HepG2 (cell line): ENCODE results near the gene SNX12.

ENCODE experiments used
- HHEX ChIP-seq: IDR thresholded peaks from 2 replicates; pipeline ENCODE4 v1.6.1; 2016; ENCODE audit warnings: control low read depth
- MTA3 ChIP-seq: sonication (generic); formaldehyde crosslinking; IDR thresholded peaks from 2 replicates; pipeline ENCODE4 v1.4.0; 2020; ENCODE audit warnings: missing genetic modification reagents
- REL ChIP-seq: sonication (generic); formaldehyde crosslinking; conservative IDR thresholded peaks from 2 replicates; pipeline ENCODE4 v1.8.0; 2022; ENCODE audit warnings: mild to moderate bottlenecking, missing genetic modification reagents, moderate library complexity
- TF ChIP-seq, protein P1 (sequence below): sonication (generic); formaldehyde crosslinking; IDR thresholded peaks from 2 replicates; pipeline ENCODE4 v1.5.0; 2020; ENCODE audit warnings: mild to moderate bottlenecking, missing genetic modification reagents, moderate library complexity
- TF ChIP-seq, protein P2 (sequence below): sonication (generic); formaldehyde crosslinking; IDR thresholded peaks from 2 replicates; pipeline ENCODE4 v1.8.1; 2023; ENCODE audit warnings: mild to moderate bottlenecking, moderate library complexity, missing genetic modification reagents

DNA sequence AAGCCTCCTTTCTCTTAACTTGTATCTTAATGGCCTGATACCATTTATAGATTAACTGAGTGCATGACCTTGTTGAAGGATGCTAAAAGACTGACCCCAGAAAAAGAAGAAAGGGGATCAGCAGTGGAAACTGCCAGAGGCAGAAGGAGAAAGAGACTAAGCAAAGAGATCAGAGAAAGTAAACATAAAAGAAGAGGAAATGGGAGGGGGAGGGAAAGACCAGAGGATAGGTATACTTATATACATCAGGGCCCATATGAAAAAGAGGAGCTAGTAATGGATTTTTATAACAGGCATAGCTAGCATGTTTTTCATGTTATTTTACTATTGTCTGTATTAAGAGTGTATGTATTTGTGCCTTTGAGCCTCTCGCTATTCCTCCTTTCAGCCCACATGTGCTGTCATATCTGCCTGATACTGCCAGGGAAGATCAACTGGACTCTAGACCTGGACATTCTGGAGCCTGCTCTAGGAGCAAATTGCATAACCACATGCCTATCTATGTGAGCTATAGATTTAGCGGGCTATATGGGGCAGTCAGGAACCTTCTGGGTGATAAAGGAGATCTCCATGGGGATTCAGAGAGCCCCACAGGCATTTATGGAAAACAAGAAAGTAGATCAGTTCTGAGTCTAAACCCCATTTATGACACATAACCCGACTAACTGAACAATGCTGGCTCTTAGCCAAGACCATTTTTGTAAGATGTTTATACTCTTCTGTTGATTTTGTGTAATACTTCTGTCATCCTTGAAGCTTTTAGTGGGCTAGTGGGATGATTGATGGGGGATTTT is 13.4 kb upstream of the SNX12 start:
- TF ChIP-seq, protein P1, sequence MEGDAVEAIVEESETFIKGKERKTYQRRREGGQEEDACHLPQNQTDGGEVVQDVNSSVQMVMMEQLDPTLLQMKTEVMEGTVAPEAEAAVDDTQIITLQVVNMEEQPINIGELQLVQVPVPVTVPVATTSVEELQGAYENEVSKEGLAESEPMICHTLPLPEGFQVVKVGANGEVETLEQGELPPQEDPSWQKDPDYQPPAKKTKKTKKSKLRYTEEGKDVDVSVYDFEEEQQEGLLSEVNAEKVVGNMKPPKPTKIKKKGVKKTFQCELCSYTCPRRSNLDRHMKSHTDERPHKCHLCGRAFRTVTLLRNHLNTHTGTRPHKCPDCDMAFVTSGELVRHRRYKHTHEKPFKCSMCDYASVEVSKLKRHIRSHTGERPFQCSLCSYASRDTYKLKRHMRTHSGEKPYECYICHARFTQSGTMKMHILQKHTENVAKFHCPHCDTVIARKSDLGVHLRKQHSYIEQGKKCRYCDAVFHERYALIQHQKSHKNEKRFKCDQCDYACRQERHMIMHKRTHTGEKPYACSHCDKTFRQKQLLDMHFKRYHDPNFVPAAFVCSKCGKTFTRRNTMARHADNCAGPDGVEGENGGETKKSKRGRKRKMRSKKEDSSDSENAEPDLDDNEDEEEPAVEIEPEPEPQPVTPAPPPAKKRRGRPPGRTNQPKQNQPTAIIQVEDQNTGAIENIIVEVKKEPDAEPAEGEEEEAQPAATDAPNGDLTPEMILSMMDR, result no peak
- TF ChIP-seq MTA3 (CRISPR knock-in tag) (no peak), REL (CRISPR knock-in tag) (no peak), HHEX (CRISPR knock-in tag) (no peak)
- TF ChIP-seq, protein P2, sequence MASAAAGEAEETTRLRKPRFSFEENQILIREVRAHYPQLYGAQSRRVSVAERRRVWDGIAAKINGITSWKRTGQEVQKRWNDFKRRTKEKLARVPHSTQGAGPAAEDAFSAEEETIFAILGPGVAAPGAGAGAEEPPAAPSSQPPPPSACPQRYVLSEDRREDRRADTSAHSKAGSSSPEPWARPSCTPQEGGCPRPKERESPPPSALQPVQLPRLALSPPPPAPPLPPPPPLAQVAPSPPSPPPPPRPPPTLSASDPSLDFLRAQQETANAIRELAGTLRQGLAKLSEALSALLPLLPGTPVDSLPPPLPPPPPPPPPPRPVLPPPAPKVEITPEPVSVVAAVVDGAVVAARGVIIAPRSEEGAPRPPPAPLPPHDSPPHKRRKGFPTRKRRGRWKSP (CRISPR knock-in tag), result no peak
